T-cell (primary cell): ENCODE results near the gene SLC44A2. TPM values are rescaled to one million over a fixed set of nuclear protein-coding genes. Genes with fewer than 3 reads are reported as not detected.
"Not testable (repeated sequence)": the region's sequence is repeated elsewhere in the genome, so short reads cannot be mapped to it uniquely, and the experiment has no call there.

Experiments used
- ATAC-seq, 4 experiments: fragments of 200-7000 bp in 3 of 4; fragments of 150-1000 bp in 1 of 4; cut with Tn5 transposase; replicated peaks in 1 of 4; 1 replicate in 3 of 4; 2 replicates in 1 of 4; pipeline ENCODE4 v1.10.0; 2021; ENCODE audit warnings: moderate library complexity in 3 of 4, mild to moderate bottlenecking in 2 of 4, moderate number of reproducible peaks in 1 of 4
- CTCF ChIA-PET, 2 donors: fragments of 300-600 bp; sonication (Branson Sonifier 250); formaldehyde crosslinking; loops; one replicate each; lab custom pipeline; 2022; ENCODE audit warnings: antibody characterized with exemption in 2 of 2; lab: Charles Lee
- POLR2A ChIA-PET, 2 donors: fragments of 300-600 bp; sonication (Branson Sonifier 250); formaldehyde crosslinking; loops; one replicate each; lab custom pipeline; 2022; ENCODE audit warnings: antibody characterized with exemption in 2 of 2; lab: Charles Lee
- DNase-seq, 35 experiments: peaks; one replicate each; pipeline versions ENCODE4 v3.0.0 to v3.0.0-alpha.2; 2013 to 2023
- H3K27ac ChIP-seq: one replicate; pipeline ENCODE4 v1.5.1; 2013; ENCODE audit warnings: low read length
- H3K27me3 ChIP-seq, 2 experiments: replicated peaks in 1 of 2; 1 replicate in 1 of 2; 2 replicates in 1 of 2; pipeline versions ENCODE4 v1.6.1 to v1.7.0; 2013; ENCODE audit warnings: low read length in 1 of 2, mixed read lengths in 1 of 2; ENCODE audit not compliant: control insufficient read depth in 2 of 2, insufficient read depth in 2 of 2; ENCODE audit errors: extremely low read depth in 1 of 2
- H3K36me3 ChIP-seq, 2 donors: 1 replicate in 1 of 2; 2 replicates in 1 of 2; pipeline versions ENCODE4 v1.6.1 to v1.7.0; 2013; ENCODE audit warnings: low read length in 1 of 2; ENCODE audit not compliant: control insufficient read depth in 2 of 2, insufficient read depth in 1 of 2; ENCODE audit errors: extremely low read depth in 1 of 2
- H3K4me1 ChIP-seq, 2 experiments: 1 replicate in 1 of 2; 2 replicates in 1 of 2; pipeline versions ENCODE4 v1.6.1 to v1.7.0; 2013; ENCODE audit warnings: low read length in 2 of 2, mixed read lengths in 1 of 2; ENCODE audit not compliant: insufficient read depth in 2 of 2, control insufficient read depth in 1 of 2; ENCODE audit errors: extremely low read depth in 1 of 2
- H3K4me3 ChIP-seq, 2 donors: 1 replicate in 1 of 2; 2 replicates in 1 of 2; pipeline versions ENCODE4 v1.5.1 to v1.7.0; 2013; ENCODE audit warnings: mild to moderate bottlenecking in 2 of 2, low read length in 1 of 2, moderate library complexity in 1 of 2; ENCODE audit not compliant: control insufficient read depth in 1 of 2; ENCODE audit errors: extremely low read depth in 1 of 2
- H3K9me3 ChIP-seq: 2 replicates; pipeline ENCODE4 v1.7.0; 2013
- H3K27ac Mint-ChIP-seq, 2 donors: one replicate each; pipeline ENCODE4 v1.8.0; 2020 to 2021; ENCODE audit warnings: mild to moderate bottlenecking in 2 of 2, mixed read lengths in 2 of 2
- H3K27me3 Mint-ChIP-seq, 2 donors: one replicate each; pipeline ENCODE4 v1.8.0; 2021 to 2022; ENCODE audit warnings: mixed read lengths in 2 of 2
- H3K36me3 Mint-ChIP-seq: one replicate; pipeline ENCODE4 v1.8.0; 2021; ENCODE audit warnings: mixed read lengths
- H3K4me1 Mint-ChIP-seq, 3 donors: one replicate each; pipeline ENCODE4 v1.8.0; 2020 to 2022; ENCODE audit warnings: mixed read lengths in 3 of 3, mild to moderate bottlenecking in 1 of 3
- H3K4me3 Mint-ChIP-seq, 3 donors: one replicate each; pipeline ENCODE4 v1.8.0; 2020 to 2022; ENCODE audit warnings: mild to moderate bottlenecking in 3 of 3, mixed read lengths in 3 of 3, moderate library complexity in 3 of 3
- H3K9me3 Mint-ChIP-seq, 3 donors: one replicate each; pipeline ENCODE4 v1.8.0; 2020 to 2022; ENCODE audit warnings: mixed read lengths in 3 of 3
- whole genome bisulfite sequencing: methylation state at CpG from one replicate; pipeline ENCODE4 v1.1.5; 2013; ENCODE audit warnings: missing lambda C conversion rate; ENCODE audit not compliant: insufficient coverage; 5-methylcytosine and 5-hydroxymethylcytosine counted together
- total RNA-seq, 35 experiments: library from RNA in 6 of 35; stranded (reverse) in 6 of 35; fragments of 120-200 nt in 1 of 35; gene quantifications; one replicate each; pipeline versions ENCODE4 v1.2.1 to v1.2.4 and lab custom pipeline; 2013 to 2026

Gene SLC44A2
- total RNA-seq, 5 donors from 2014 or later (not counting 1 experiment from before 2014, with no cell fraction given) = 204 to 228 (median 218) TPM

- H3K4me1 ChIP-seq = peaks cover 20 to 72% of the 10 kb centered on the region in 2 experiments
- Mint-ChIP-seq H3K4me1 (peaks cover 53 to 64% (median 60%) of the 10 kb centered on the region in 3 donors), H3K4me3 (peak overlapping the region; percentile 86 to 95 (median 89)), H3K27me3 (no peaks in the 10 kb centered on the region), H3K36me3 (peaks cover 8% of the 10 kb centered on the region), H3K27ac (peak overlapping the region; percentile 55 to 89), H3K9me3 (no peaks in the 10 kb centered on the region)
- CTCF ChIA-PET = interaction anchor here (0.6 kb wide), 2 partner anchors 9 to 88 kb away, joined by 3 to 4 read pairs; no protein-coding TSS in a partner anchor
- no peaks in the 10 kb centered on the region for H3K27me3 ChIP-seq
- H3K27ac ChIP-seq = peak overlapping the region; percentile 80
- WGBS = 0% methylated on average over 11 of the region's 16 CpGs
- ATAC-seq (no peak), DNase-seq (peak in 1 of 35 experiments; percentile 25)
- H3K36me3 ChIP-seq = peaks cover 0 to 17% of the 10 kb centered on the region in 2 donors
- H3K9me3 ChIP-seq = no peaks in the 10 kb centered on the region
- H3K4me3 ChIP-seq = peak overlapping the region; percentile 81 to 87
- POLR2A ChIA-PET = interaction anchor here in 1 of 2 donors (0.7 to 0.9 kb wide), 2 partner anchors 48 to 74 kb away, joined by 3 read pairs; no protein-coding TSS in a partner anchor
Observed at GRCh38 chr19:10655457-10656312, 30.3 kb downstream of the SLC44A2 start.

DNA sequence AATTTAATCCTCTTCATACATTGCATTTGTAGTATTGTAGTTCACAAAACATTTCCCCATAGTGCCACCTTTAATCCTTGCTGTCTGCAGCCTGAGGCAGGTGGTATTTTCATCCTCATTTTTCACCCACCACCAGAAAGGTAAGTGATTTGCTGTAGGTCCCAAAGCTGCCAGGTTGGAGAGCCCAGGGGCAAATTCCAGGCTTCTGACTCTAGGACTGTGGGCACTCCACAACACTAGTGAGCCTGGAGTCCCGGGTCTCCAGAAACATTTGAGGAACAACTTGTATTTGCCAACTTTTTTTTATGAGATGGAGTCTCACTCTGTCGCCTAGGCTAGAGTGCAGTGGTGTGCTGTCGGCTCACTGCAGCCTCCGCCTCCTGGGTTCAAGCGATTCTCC is 35.0 kb downstream of the SLC44A2 start:
- ChIA-PET POLR2A (interaction anchor here in 1 of 2 donors (0.6 kb wide), 1 partner anchor 22 kb away, joined by 3 read pairs; no protein-coding TSS in a partner anchor), CTCF (no interaction called here)
- ATAC-seq (no peak), DNase-seq (no peak)
- Histone ChIP-seq H3K4me3 (no peak overlapping the region), H3K27ac (no peak overlapping the region), H3K36me3 (peaks cover 0 to 14% of the 10 kb centered on the region in 2 donors), H3K9me3 (no peaks in the 10 kb centered on the region), H3K27me3 (no peaks in the 10 kb centered on the region), H3K4me1 (peaks cover 20 to 80% of the 10 kb centered on the region in 2 experiments)
- Mint-ChIP-seq H3K4me1 (peaks cover 62 to 79% (median 75%) of the 10 kb centered on the region in 3 donors), H3K4me3 (peak overlapping the region in 1 of 3 donors; percentile 61), H3K9me3 (no peaks in the 10 kb centered on the region), H3K27me3 (no peaks in the 10 kb centered on the region), H3K36me3 (peaks cover 4% of the 10 kb centered on the region), H3K27ac (peak overlapping the region; percentile 6 to 45)
- WGBS = 76% methylated on average over 5 of the region's 5 CpGs

DNA sequence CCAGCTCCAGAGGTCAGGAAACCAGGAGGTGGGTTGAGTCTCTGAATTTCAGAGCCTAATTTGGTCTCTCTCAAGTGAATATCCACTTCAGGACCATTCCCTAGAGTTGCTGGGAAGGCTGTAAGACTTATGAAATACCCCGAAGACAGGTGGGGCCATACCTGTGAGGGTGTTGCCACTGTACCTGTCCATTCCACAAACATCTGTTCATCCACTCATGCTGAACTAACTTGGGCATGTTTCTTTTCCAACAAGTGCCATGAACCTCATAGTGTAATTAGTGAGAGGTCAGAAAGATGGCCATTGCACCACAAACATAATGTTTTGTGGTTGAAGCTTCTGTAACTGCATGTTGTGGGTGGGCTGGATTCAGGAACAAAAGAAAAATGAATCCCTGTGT is 36.6 kb downstream of the SLC44A2 start:
- H3K9me3 ChIP-seq = no peaks in the 10 kb centered on the region
- H3K27ac ChIP-seq = no peak overlapping the region
- Mint-ChIP-seq H3K4me1 (peaks cover 54 to 77% (median 70%) of the 10 kb centered on the region in 3 donors), H3K36me3 (peaks cover 3% of the 10 kb centered on the region), H3K9me3 (no peaks in the 10 kb centered on the region), H3K27ac (peak overlapping the region in 1 of 2 donors; percentile 68), H3K27me3 (no peaks in the 10 kb centered on the region), H3K4me3 (peak overlapping the region in 1 of 3 donors; percentile 58)
- peaks cover 0 to 18% of the 10 kb centered on the region in 2 donors for H3K36me3 ChIP-seq
- ATAC-seq = no peak
- ChIA-PET POLR2A (interaction anchor here (0.5 to 0.7 kb wide), 2 partner anchors 66 to 261 kb away, joined by 4 to 8 read pairs; no protein-coding TSS in a partner anchor), CTCF (interaction anchor here (0.5 to 0.9 kb wide), 3 partner anchors 21 to 181 kb away, joined by 3 read pairs; no protein-coding TSS in a partner anchor)
- H3K4me3 ChIP-seq = no peak overlapping the region
- no peaks in the 10 kb centered on the region for H3K27me3 ChIP-seq
- WGBS = no CpG with 5 or more reads among the region's 1 CpG
- peaks cover 8 to 74% of the 10 kb centered on the region in 2 experiments for H3K4me1 ChIP-seq
- DNase-seq = no peak

GRCh38 chr19:10662384-10663251 is 37.3 kb downstream of the SLC44A2 start:
- ATAC-seq = no peak
- no peak overlapping the region for H3K4me3 ChIP-seq

DNA sequence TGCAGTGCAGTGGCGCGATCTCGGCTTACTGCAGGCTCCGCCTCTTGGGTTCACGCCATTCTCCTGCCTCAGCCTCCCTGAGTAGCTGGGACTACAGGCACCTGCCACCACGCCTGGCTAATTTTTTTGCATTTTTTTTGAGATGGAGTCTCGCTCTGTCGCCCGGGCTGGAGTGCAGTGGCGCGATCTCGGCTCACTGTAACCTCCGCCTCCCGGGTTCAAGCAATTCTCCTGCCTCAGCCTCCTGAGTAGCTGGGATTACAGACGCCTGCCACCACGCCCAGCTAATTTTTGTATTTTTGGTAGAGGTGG is 37.9 kb downstream of the SLC44A2 start:
- H3K27me3 Mint-ChIP-seq, H3K9me3 ChIP-seq, H3K4me3 ChIP-seq, ATAC-seq, POLR2A ChIA-PET, H3K27me3 ChIP-seq, H3K36me3 Mint-ChIP-seq, H3K27ac ChIP-seq, DNase-seq, CTCF ChIA-PET, H3K9me3 Mint-ChIP-seq: not testable (repeated sequence)
- Histone ChIP-seq H3K4me1 (peaks cover 11 to 71% of the 10 kb centered on the region in 2 experiments), H3K36me3 (peaks cover 5 to 20% of the 10 kb centered on the region in 2 donors)
- WGBS = 97% methylated on average over 5 of the region's 16 CpGs
- peak overlapping the region in 1 of 3 donors; percentile 58 for H3K4me3 Mint-ChIP-seq
- peak overlapping the region in 1 of 2 donors; percentile 82 for H3K27ac Mint-ChIP-seq
- peaks cover 58 to 77% (median 69%) of the 10 kb centered on the region in 3 donors for H3K4me1 Mint-ChIP-seq

More at GRCh38 chr19:10662384-10663251, 37.3 kb downstream of the SLC44A2 start:
- DNase-seq = no peak
- Histone ChIP-seq H3K9me3 (no peaks in the 10 kb centered on the region), H3K36me3 (peaks cover under 1 to 17% of the 10 kb centered on the region in 2 donors), H3K27me3 (no peaks in the 10 kb centered on the region), H3K4me1 (peaks cover 8 to 71% of the 10 kb centered on the region in 2 experiments), H3K27ac (no peak overlapping the region)
- Mint-ChIP-seq H3K4me3 (peak overlapping the region; percentile 4 to 58 (median 19)), H3K9me3 (no peaks in the 10 kb centered on the region), H3K36me3 (no peaks in the 10 kb centered on the region), H3K27me3 (no peaks in the 10 kb centered on the region), H3K27ac (peak overlapping the region; percentile 68 to 82), H3K4me1 (peaks cover 52 to 74% (median 67%) of the 10 kb centered on the region in 3 donors)
- ChIA-PET CTCF (no interaction called here), POLR2A (interaction anchor here in 1 of 2 donors (0.5 kb wide), 1 partner anchor 66 kb away, joined by 4 read pairs; no protein-coding TSS in a partner anchor)
- 51% methylated on average over 11 of the region's 14 CpGs for WGBS
